Measurements from ENCODE around the gene PTGR2. TPM values are rescaled to one million over a fixed set of nuclear protein-coding genes. Genes with fewer than 3 reads are reported as not detected.
"Not testable (repeated sequence)": the region's sequence is repeated elsewhere in the genome, so short reads cannot be mapped to it uniquely, and the experiment has no call there.

PTGR2 gene
- total RNA-seq, 4 donors from 2014 or later: 6.3 to 12.9 (median 9.0) TPM

GRCh38 chr14:73829526-73830431, 21.9 kb upstream of the PTGR2 start:
- Histone ChIP-seq H3K4me3 (no peak overlapping the region), H3K36me3 (no peaks in the 10 kb centered on the region), H3K27ac (peak overlapping the region in 1 of 4 donors; percentile 6), H3K27me3 (no peaks in the 10 kb centered on the region), H3K4me1 (peaks cover 0 to 27% (median 3%) of the 10 kb centered on the region in 4 donors), H3K9me3 (no peaks in the 10 kb centered on the region)
- WGBS, 2 donors: 72 to 73% methylated on average over 9 of the region's 9 CpGs
- peak in 1 of 2 donors; percentile 29 for DNase-seq (ENCODE audit: low spot score in 2 of 2)
- TF ChIP-seq EP300 (IDR thresholded peaks at IDR 0.05): no peak
- no peak for TF ChIP-seq CTCF (IDR thresholded peaks at IDR 0.05)
- TF ChIP-seq POLR2A (IDR thresholded peaks at IDR 0.05): no peak

- TF ChIP-seq EP300 (IDR thresholded peaks at IDR 0.05): no peak
- no peak for TF ChIP-seq POLR2A (IDR thresholded peaks at IDR 0.05)
- no peak for TF ChIP-seq CTCF (IDR thresholded peaks at IDR 0.05)
- H3K4me1 ChIP-seq: peaks cover 0 to 12% (median 0%) of the 10 kb centered on the region in 4 donors
- H3K27ac ChIP-seq: peak overlapping the region in 2 of 4 donors; percentile 71 to 72
- no peaks in the 10 kb centered on the region for H3K36me3 ChIP-seq
- WGBS, 2 donors: 19 to 34% methylated on average over 1 of the region's 1 CpG
- no peaks in the 10 kb centered on the region for H3K27me3 ChIP-seq
- DNase-seq (ENCODE audit: low spot score in 2 of 2): no peak
- no peaks in the 10 kb centered on the region for H3K9me3 ChIP-seq
- no peak overlapping the region for H3K4me3 ChIP-seq
Observed at GRCh38 chr14:73833034-73833433, 18.6 kb upstream of the PTGR2 start.

GRCh38 chr14:73833530-73834260, 17.9 kb upstream of the PTGR2 start:
- DNase-seq (ENCODE audit: low spot score in 2 of 2): no peak
- 35 to 45% methylated on average over 9 of the region's 9 CpGs for WGBS, 2 donors
- Histone ChIP-seq H3K36me3 (no peaks in the 10 kb centered on the region), H3K27ac (peak overlapping the region in 2 of 4 donors; percentile 71 to 72), H3K27me3 (no peaks in the 10 kb centered on the region), H3K9me3 (no peaks in the 10 kb centered on the region), H3K4me3 (no peak overlapping the region), H3K4me1 (peaks cover 0 to 12% (median 0%) of the 10 kb centered on the region in 4 donors)
- TF ChIP-seq CTCF (IDR thresholded peaks at IDR 0.05) (no peak), EP300 (IDR thresholded peaks at IDR 0.05) (peak in 1 of 2 donors; percentile 36)

- peaks cover 0 to 12% (median 0%) of the 10 kb centered on the region in 4 donors for H3K4me1 ChIP-seq
- no peaks in the 10 kb centered on the region for H3K9me3 ChIP-seq
- peak overlapping the region in 2 of 4 donors; percentile 71 to 72 for H3K27ac ChIP-seq
- DNase-seq (ENCODE audit: low spot score in 2 of 2): no peak
- TF ChIP-seq POLR2A (IDR thresholded peaks at IDR 0.05) (no peak), EP300 (IDR thresholded peaks at IDR 0.05) (no peak)
- no peaks in the 10 kb centered on the region for H3K36me3 ChIP-seq
- no peaks in the 10 kb centered on the region for H3K27me3 ChIP-seq
- no peak overlapping the region for H3K4me3 ChIP-seq
- 83 to 90% methylated on average over 4 of the region's 4 CpGs for WGBS, 2 donors
Observed at GRCh38 chr14:73834261-73834625, 17.4 kb upstream of the PTGR2 start.

- not testable (repeated sequence) for H3K27ac ChIP-seq; DNase-seq (ENCODE audit: low spot score in 2 of 2); H3K36me3 ChIP-seq; H3K27me3 ChIP-seq; H3K4me3 ChIP-seq; H3K9me3 ChIP-seq; H3K4me1 ChIP-seq
- WGBS, 2 donors: 93% methylated on average over 7 of the region's 7 CpGs
Observed at GRCh38 chr14:73838293-73839034, 13.2 kb upstream of the PTGR2 start.

Data from tibial nerve (tissue), 4 donors.